ENCODE data around the gene MRPS6.

MRPS6 gene

DNA sequence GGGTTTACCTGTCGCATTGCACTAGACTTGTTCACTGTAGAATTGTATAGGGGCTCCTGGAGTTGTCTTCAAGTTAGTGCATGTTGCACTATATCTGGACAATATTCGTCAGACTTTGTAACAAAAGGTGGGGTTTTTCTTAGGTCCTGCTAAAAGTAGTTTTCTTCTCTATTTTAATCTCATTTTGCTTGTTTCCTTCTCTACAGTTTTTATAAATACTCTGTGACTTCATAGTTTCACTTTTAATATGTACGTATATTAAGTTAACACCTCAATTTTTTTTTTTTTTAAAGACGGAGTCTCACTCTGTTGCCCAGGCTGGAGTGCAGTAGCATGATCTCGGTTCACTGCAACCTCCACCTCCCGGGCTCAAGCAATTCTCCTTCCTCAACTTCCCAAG, 26.5 kb upstream of the MRPS6 start:
- no peak overlapping the region for H3K4me3 ChIP-seq (ENCODE audit: low read depth, low read length)

DNA sequence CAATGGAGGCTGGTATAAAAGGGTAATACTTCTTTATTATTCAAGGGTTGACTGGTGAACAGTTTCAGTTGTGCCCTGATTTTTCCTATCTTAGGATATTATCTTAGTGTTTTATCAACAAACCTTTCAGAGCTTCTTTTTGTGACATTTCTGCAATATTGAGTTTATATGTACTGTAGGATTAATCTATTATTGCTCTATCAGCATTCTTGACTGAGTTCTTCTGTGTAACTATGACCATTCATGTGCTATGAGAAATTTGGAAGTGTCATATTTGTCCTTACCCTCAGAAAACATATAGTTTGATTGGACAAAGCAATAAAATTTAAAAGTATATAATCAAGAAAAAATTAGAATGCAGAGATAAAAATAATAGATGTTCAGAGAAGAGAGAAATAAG, 25.5 kb upstream of the MRPS6 start:
- H3K4me3 ChIP-seq (ENCODE audit: low read depth, low read length), result no peak overlapping the region
- TF ChIP-seq, protein P1, sequence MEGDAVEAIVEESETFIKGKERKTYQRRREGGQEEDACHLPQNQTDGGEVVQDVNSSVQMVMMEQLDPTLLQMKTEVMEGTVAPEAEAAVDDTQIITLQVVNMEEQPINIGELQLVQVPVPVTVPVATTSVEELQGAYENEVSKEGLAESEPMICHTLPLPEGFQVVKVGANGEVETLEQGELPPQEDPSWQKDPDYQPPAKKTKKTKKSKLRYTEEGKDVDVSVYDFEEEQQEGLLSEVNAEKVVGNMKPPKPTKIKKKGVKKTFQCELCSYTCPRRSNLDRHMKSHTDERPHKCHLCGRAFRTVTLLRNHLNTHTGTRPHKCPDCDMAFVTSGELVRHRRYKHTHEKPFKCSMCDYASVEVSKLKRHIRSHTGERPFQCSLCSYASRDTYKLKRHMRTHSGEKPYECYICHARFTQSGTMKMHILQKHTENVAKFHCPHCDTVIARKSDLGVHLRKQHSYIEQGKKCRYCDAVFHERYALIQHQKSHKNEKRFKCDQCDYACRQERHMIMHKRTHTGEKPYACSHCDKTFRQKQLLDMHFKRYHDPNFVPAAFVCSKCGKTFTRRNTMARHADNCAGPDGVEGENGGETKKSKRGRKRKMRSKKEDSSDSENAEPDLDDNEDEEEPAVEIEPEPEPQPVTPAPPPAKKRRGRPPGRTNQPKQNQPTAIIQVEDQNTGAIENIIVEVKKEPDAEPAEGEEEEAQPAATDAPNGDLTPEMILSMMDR (IDR thresholded peaks at IDR 0.05; ENCODE audit: borderline replicate concordance, insufficient read depth, low read depth, low read length), result no peak

More for the DNA sequence above, 26.5 kb upstream of the MRPS6 start:
- TF ChIP-seq, protein P1 (IDR thresholded peaks at IDR 0.05; ENCODE audit: borderline replicate concordance, insufficient read depth, low read depth, low read length), result no peak

DNA sequence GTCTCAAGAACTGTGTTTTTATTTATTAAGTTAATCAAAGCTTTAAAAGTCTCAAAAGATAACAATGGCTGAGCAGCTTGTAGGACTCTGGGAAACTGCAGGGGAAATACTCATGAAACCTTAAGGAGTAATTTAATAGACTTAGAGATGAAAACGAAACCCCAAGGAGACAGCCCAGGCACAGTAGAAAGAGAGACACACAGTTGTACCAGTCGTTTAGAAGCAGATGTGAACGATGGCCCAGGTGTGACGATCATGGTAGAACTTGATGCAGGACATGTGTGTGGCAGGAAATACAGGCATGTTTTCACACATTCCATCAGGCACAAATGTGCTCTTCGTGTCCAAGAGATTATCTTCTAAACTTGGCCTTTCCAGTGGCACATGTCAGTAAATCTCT, 21.2 kb upstream of the MRPS6 start:
- TF ChIP-seq, protein P1 (IDR thresholded peaks at IDR 0.05; ENCODE audit: borderline replicate concordance, insufficient read depth, low read depth, low read length), result no peak
- no peak overlapping the region for H3K4me3 ChIP-seq (ENCODE audit: low read depth, low read length)

DNA sequence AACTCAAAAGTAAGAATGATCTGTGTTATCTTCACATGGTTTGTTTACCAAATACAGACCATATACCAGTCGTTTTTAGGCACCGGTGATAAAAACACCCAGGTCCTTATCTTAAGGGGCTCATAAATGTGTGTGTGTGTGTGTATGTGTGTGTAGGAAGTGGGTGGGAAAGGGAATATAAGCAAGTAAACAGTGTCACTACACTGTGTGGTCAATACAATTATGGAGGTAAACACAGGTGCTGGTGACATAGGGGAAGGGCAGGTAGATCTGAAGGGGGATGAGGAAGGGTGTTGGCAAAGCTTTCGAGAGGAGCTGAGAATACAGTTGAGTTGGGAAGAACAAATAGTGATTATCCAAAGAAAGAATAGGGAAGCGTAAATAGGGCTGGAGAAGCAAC, 19.1 kb upstream of the MRPS6 start:
- TF ChIP-seq, protein P1 (IDR thresholded peaks at IDR 0.05; ENCODE audit: borderline replicate concordance, insufficient read depth, low read depth, low read length), result no peak
- H3K4me3 ChIP-seq (ENCODE audit: low read depth, low read length), result no peak overlapping the region

DNA sequence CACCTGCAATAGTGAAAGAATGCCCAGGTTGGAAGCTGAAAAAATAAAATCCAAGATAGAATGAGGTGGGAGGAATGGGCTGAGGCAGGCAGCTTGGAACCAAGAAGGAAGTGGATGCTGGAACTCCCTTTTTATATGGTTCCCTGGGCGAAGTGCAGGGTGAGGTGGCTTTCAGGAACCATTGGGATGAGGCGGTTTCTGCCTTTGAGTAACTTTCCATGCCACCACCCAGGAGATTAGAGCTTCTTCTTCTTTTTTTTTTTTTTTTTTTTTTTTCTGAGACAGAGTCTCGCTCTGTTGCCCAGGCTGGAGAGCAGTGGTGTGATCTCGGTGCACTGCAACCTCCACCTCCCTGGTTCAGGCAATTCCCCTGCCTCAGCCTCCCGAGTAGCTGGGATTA, 17.8 kb upstream of the MRPS6 start:
- TF ChIP-seq, protein P1 (IDR thresholded peaks at IDR 0.05; ENCODE audit: borderline replicate concordance, insufficient read depth, low read depth, low read length), result no peak
- no peak overlapping the region for H3K4me3 ChIP-seq (ENCODE audit: low read depth, low read length)

DNA sequence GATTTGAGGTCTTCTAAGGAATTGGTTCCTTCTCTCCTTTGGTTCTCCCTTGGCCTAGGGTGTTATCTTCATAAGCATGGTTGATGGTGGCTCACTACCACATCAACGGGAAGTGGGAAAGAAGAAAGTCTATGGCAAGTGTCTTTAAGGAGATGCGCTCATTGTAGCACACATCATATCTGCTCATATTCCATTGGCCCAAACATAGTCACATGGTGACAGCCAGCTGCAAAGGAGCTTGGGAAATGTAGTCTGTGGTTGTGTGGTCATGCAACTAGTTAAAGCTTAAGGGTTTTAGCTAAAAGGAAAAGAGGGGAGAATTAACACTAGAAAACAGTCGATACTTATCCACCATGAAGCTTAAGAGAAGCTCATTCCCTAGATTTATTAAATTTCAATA, 11.4 kb upstream of the MRPS6 start:
- H3K4me3 ChIP-seq (ENCODE audit: low read depth, low read length), result no peak overlapping the region
- TF ChIP-seq, protein P1 (IDR thresholded peaks at IDR 0.05; ENCODE audit: borderline replicate concordance, insufficient read depth, low read depth, low read length), result no peak

DNA sequence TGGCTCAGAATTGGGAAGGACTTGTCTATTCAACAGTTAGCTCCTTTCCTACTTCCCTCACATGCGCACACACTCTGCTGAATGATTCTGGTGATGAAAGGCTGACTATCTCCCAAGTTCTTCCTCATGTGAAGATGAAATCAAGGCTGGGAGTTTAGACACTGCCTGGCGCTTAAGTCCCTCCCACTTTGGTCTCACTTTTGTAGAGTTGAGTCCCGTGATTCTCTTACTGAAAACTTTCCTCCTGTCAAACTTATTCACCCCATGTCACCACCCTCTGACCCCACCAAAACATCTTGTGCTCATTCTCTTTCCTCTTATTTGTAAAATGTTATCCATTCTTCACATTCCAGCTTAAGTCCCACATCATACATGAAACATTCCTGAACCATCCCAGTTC, 8.4 kb upstream of the MRPS6 start:
- H3K4me3 ChIP-seq (ENCODE audit: low read depth, low read length), result no peak overlapping the region
- TF ChIP-seq, protein P1 (IDR thresholded peaks at IDR 0.05; ENCODE audit: borderline replicate concordance, insufficient read depth, low read depth, low read length), result no peak

Data from GM12875 (cell line).